Neutrophil (primary cell): ENCODE measurements around the gene ATG13.
A peak's percentile ranks its signal among the peaks of the same experiment; 100 is the strongest.
"Not testable (repeated sequence)": the region's sequence is repeated elsewhere in the genome, so short reads cannot be mapped to it uniquely, and the experiment has no call there.

Experiments
- H3K27ac ChIP-seq: fragments of 200-600 bp; sonication (generic); 2 replicates; pipeline ENCODE4 v1.5.1; 2016; ENCODE audit warnings: mild to moderate bottlenecking, moderate library complexity
- H3K27me3 ChIP-seq: fragments of 200-600 bp; sonication (generic); 2 replicates; pipeline ENCODE4 v1.6.0; 2016; ENCODE audit warnings: mild to moderate bottlenecking
- H3K36me3 ChIP-seq: fragments of 200-600 bp; sonication (generic); 2 replicates; pipeline ENCODE4 v1.5.1; 2017
- H3K4me1 ChIP-seq, 2 experiments: fragments of 200-600 bp in 1 of 2; sonication (generic) in 1 of 2; 1 replicate in 1 of 2; 2 replicates in 1 of 2; pipeline versions ENCODE4 v1.5.1 to v1.6.1; 2013 to 2016; ENCODE audit warnings: low read depth in 1 of 2, low read length in 1 of 2, mild to moderate bottlenecking in 1 of 2, moderate library complexity in 1 of 2; ENCODE audit not compliant: control insufficient read depth in 1 of 2, insufficient read depth in 1 of 2
- H3K4me3 ChIP-seq, 2 experiments: fragments of 200-600 bp in 1 of 2; sonication (generic) in 1 of 2; 1 replicate in 1 of 2; 2 replicates in 1 of 2; pipeline ENCODE4 v1.5.1; 2013 to 2016; ENCODE audit warnings: low read depth in 1 of 2, low read length in 1 of 2, mild to moderate bottlenecking in 1 of 2, moderate library complexity in 1 of 2
- H3K9me3 ChIP-seq: fragments of 200-600 bp; sonication (generic); 2 replicates; pipeline ENCODE4 v1.5.1; 2016
- TF ChIP-seq, protein P1 (sequence below): fragments of 200-600 bp; sonication (generic); IDR thresholded peaks from 2 replicates; pipeline ENCODE4 v1.5.1; 2016; ENCODE audit warnings: antibody characterized with exemption

Gene ATG13

DNA sequence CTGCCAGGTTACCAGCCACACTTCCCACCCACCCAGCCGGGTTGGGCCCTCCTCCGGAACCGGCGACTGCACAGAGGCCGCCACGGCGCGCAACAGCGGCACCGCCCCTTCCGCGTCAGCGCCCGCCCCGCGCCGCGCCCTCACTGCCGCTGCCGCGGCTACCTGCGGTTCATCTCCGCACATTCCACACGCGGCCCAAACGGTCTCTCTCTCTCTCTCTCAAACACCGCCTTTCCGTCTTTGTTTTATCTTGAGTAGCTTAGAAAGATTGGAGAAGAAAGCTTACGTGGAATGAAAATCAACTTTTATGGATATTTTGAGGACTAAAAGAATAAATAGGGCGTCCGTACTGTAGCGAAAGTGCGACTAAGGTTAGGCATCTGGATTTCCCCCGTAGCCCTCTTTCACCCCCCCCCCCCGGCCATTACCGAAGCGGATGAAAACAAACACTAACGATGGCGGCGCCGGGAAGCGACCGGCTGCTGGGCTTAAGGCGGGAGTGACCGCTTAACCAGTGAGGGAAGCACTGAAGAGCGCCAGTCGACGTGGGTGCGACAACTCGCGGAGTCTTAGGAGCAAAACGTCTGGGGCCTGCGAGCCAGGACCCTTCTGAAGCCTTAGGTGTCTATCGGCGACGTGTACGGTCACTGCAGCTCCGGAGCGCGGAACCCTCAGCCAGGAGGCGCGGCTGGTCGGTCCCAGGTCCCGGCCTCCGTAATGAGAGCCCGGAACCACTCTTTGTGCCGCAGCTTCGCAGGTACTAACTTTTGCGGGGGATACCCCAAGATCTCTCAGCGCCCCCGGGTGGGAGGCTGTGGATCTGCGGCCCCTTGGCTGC, at the start of gene ATG13, which contains the start of gene HARBI1:
Gene ATG13, plus strand, starts transcription at position 420 of the 838 bp plus-strand sequence. CDS start 26,739 bp downstream, outside the sequence.
Gene HARBI1, minus strand, starts transcription at position 94 of the 838 bp plus-strand sequence. CDS start 990 bp downstream, outside the sequence.
- TF ChIP-seq, protein P1, sequence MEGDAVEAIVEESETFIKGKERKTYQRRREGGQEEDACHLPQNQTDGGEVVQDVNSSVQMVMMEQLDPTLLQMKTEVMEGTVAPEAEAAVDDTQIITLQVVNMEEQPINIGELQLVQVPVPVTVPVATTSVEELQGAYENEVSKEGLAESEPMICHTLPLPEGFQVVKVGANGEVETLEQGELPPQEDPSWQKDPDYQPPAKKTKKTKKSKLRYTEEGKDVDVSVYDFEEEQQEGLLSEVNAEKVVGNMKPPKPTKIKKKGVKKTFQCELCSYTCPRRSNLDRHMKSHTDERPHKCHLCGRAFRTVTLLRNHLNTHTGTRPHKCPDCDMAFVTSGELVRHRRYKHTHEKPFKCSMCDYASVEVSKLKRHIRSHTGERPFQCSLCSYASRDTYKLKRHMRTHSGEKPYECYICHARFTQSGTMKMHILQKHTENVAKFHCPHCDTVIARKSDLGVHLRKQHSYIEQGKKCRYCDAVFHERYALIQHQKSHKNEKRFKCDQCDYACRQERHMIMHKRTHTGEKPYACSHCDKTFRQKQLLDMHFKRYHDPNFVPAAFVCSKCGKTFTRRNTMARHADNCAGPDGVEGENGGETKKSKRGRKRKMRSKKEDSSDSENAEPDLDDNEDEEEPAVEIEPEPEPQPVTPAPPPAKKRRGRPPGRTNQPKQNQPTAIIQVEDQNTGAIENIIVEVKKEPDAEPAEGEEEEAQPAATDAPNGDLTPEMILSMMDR = peak; percentile 48
- peak within 1 kb of the TSS; percentile 90 to 96 for H3K4me3 ChIP-seq
- peaks cover 19 to 22% of the 10 kb centered on the region in 2 experiments for H3K4me1 ChIP-seq
- peak within 1 kb of the TSS; percentile 98 for H3K27ac ChIP-seq
- H3K36me3 ChIP-seq = peaks cover 17% of the 10 kb centered on the region
- H3K9me3 ChIP-seq = no peaks in the 10 kb centered on the region
- H3K27me3 ChIP-seq = no peaks in the 10 kb centered on the region

DNA sequence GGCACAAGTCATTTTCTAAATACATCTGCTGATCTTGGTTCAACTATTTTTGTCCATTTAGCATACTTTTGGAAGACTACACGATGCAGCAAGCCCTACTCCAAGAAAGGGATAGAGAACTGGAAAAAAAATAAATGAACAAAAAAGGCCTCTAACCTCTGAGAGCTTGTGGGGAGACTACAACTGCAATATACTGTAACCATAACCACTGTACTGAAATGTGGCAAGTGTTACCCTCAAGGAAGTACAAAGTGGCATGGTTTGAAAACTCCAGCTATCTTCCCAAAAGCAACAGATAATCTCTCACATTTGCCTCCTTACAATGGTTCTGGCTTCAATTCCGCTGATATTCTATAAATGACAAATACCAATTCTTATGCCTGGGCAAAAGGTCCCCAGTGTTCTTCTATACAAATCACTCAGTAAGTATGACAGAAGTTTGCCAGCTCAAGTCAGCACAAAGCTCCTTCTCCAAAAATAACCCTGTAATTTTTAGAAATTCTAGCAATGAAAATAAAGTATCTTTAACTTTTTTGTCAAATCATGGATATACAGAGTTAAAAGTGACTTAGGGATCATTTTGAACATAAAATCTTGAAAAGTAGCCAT, 46.5 kb upstream of the ATG13 start:
- TF ChIP-seq, protein P1 = no peak
- Histone ChIP-seq H3K27ac (no peak overlapping the region), H3K4me1 (peaks cover 1 to 5% of the 10 kb centered on the region in 2 experiments), H3K4me3 (no peak overlapping the region), H3K36me3 (no peaks in the 10 kb centered on the region), H3K9me3 (no peaks in the 10 kb centered on the region), H3K27me3 (no peaks in the 10 kb centered on the region)

DNA sequence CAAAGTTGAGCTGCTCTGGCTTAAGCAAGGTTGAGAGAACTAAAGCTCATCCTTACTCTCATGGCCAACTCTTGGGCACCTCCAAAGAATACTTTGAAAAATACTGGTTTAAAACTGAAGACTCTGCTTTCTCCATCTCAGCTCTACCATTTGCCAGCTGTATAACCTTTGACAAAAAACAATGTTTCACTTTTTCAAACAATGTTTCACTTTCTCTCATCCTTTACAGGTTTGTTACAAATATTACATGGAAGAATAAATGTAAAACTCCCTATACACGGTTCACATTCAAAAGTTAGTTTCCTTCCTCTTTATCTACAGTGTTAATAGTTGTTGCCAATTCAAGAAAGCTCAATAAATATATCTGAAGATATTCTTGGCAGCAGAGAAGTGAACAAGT, 42.7 kb upstream of the ATG13 start:
- H3K27me3 ChIP-seq = no peaks in the 10 kb centered on the region
- H3K4me1 ChIP-seq = peaks cover 11 to 15% of the 10 kb centered on the region in 2 experiments
- H3K4me3 ChIP-seq = no peak overlapping the region
- no peaks in the 10 kb centered on the region for H3K9me3 ChIP-seq
- H3K36me3 ChIP-seq = no peaks in the 10 kb centered on the region
- H3K27ac ChIP-seq = no peak overlapping the region
- TF ChIP-seq, protein P1 = no peak

DNA sequence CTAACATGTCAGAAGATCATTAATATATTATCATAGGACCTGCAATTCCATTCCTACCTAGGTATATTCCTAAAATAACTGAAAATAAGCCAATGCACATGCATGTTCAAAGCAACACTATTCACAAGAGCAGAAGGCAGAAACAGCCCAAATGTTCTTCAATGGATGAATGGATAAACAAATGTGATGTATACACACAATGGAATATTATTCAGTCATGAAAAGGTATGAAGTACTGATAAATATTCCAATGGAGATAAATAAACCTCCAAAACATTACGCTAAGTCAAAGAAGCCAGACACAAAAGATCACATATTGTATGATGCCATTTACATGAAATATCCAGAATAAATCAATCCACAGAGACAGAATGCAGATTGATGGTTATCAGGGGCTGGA, 40.3 kb upstream of the ATG13 start:
- H3K36me3 ChIP-seq = no peaks in the 10 kb centered on the region
- H3K27me3 ChIP-seq = no peaks in the 10 kb centered on the region
- no peaks in the 10 kb centered on the region for H3K9me3 ChIP-seq
- H3K4me1 ChIP-seq = peaks cover 10 to 11% of the 10 kb centered on the region in 2 experiments
- TF ChIP-seq, protein P1 = no peak
- no peak overlapping the region for H3K4me3 ChIP-seq
- no peak overlapping the region for H3K27ac ChIP-seq

DNA sequence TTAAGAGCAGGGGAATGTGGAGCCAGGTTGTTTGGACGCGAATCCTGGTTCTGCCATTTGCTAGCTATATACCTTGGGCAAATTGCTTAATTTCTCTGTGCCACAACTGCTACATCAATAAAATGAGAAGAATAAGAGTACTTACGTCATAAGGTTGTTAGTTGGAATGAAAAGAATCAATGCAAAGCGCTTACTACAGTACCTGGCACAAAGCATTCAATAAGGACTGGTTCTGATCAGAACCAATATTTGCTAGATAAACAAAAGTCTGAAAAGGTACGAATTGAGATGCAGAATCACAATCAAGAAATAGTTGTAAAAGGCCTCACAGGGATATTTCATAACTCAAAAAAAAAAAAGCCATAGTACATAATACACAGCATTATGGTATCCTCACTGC, 34.8 kb upstream of the ATG13 start:
- H3K27me3 ChIP-seq = no peaks in the 10 kb centered on the region
- H3K9me3 ChIP-seq = no peaks in the 10 kb centered on the region
- H3K36me3 ChIP-seq = peaks cover 6% of the 10 kb centered on the region
- H3K4me3 ChIP-seq = no peak overlapping the region
- H3K4me1 ChIP-seq = no peaks in the 10 kb centered on the region
- H3K27ac ChIP-seq = no peak overlapping the region
- TF ChIP-seq, protein P1 = no peak

DNA sequence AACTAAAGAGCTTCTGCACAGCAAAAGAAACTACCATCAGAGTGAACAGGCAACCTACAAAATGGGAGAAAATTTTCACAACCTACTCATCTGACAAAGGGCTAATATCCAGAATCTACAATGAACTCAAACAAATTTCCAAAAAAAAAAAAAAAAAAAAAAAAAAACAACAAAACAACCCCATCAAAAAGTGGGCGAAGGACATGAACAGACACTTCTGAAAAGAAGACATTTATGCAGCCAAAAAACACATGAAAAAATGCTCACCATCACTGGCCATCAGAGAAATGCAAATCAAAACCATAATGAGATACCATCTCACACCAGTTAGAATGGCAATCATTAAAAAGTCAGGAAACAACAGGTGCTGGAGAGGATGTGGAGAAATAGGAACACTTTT, 33.8 kb upstream of the ATG13 start:
- not testable (repeated sequence) for H3K36me3 ChIP-seq, H3K27me3 ChIP-seq, H3K4me3 ChIP-seq, H3K9me3 ChIP-seq, H3K4me1 ChIP-seq, H3K27ac ChIP-seq
